ENCODE results near the gene RICTOR.

The RICTOR gene

DNA sequence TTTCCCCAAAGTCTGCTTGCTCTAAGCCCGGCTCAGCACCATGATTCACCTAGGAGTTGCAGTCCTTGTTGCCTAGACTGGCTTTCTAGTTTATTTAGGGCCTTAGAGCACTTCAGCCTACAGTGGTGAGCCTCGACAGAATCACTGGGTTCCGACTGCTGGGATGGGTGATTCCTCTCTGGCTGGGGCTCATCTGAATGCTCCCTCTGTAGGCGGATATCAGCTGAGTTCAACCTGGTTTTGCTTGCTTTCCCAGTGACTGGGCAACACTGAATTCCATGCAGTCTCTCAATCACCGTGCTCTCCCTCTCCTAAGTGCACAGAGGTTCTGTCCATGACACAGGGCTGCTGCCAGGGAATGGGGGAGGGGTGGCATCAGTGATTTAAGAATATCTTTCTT, 174.3 kb downstream of the RICTOR start:
- Histone ChIP-seq H3K27ac (no peak overlapping the region), H3K9me3 (no peaks in the 10 kb centered on the region), H3K4me3 (ENCODE audit: low read depth in 1 of 2, low read length in 1 of 2) (no peak overlapping the region), H3K36me3 (no peaks in the 10 kb centered on the region), H3K27me3 (no peaks in the 10 kb centered on the region), H3K4me1 (ENCODE audit: control insufficient read depth in 1 of 2, insufficient read depth in 1 of 2, low read depth in 1 of 2, low read length in 1 of 2) (no peaks in the 10 kb centered on the region)
- TF ChIP-seq, protein P1, sequence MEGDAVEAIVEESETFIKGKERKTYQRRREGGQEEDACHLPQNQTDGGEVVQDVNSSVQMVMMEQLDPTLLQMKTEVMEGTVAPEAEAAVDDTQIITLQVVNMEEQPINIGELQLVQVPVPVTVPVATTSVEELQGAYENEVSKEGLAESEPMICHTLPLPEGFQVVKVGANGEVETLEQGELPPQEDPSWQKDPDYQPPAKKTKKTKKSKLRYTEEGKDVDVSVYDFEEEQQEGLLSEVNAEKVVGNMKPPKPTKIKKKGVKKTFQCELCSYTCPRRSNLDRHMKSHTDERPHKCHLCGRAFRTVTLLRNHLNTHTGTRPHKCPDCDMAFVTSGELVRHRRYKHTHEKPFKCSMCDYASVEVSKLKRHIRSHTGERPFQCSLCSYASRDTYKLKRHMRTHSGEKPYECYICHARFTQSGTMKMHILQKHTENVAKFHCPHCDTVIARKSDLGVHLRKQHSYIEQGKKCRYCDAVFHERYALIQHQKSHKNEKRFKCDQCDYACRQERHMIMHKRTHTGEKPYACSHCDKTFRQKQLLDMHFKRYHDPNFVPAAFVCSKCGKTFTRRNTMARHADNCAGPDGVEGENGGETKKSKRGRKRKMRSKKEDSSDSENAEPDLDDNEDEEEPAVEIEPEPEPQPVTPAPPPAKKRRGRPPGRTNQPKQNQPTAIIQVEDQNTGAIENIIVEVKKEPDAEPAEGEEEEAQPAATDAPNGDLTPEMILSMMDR (IDR thresholded peaks at IDR 0.05) = no peak

DNA sequence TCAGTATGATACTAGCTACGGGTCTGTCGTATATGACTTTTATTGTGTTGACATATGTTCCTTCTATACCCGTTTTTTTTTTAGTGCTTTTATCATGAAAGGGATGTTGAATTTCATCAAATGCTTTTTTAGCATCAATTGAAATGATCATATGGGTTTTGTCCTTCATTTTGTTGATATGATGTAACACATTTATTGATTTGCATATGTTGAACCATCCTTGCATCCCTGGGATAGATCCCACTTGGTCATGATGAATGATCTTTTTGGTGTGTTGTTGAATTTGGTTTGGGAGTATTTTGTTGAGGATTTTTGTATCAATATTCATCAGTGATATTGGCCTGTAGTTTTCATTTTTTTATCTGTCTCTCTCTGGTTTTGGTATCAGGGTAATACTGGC, 177.4 kb downstream of the RICTOR start:
- Histone ChIP-seq H3K36me3 (no peaks in the 10 kb centered on the region), H3K4me3 (ENCODE audit: low read depth in 1 of 2, low read length in 1 of 2) (no peak overlapping the region), H3K27me3 (no peaks in the 10 kb centered on the region), H3K9me3 (no peaks in the 10 kb centered on the region), H3K27ac (no peak overlapping the region), H3K4me1 (ENCODE audit: control insufficient read depth in 1 of 2, insufficient read depth in 1 of 2, low read depth in 1 of 2, low read length in 1 of 2) (no peaks in the 10 kb centered on the region)
- TF ChIP-seq, protein P1 (IDR thresholded peaks at IDR 0.05) = no peak

DNA sequence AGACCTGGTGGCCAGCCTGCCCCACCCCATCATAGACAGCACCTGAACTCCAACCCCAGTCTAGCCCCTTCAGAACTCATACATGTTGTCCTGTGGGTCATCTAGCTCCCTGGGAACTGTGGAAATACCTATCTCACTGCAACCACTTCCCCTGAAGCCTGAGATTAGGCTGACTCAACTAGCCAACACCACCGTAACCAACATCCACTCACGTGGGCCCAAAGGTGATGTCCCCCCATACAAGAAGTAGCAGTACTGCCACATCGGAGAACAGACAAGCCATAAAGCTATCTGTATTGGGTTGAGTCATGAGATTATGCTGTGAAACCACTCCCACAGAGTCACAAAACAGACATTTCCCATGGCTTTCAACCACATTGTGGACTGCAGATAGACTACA, 181.8 kb downstream of the RICTOR start:
- Histone ChIP-seq H3K36me3 (no peaks in the 10 kb centered on the region), H3K4me1 (ENCODE audit: control insufficient read depth in 1 of 2, insufficient read depth in 1 of 2, low read depth in 1 of 2, low read length in 1 of 2) (no peaks in the 10 kb centered on the region), H3K9me3 (no peaks in the 10 kb centered on the region), H3K27ac (no peak overlapping the region), H3K27me3 (peaks cover 13% of the 10 kb centered on the region), H3K4me3 (ENCODE audit: low read depth in 1 of 2, low read length in 1 of 2) (no peak overlapping the region)
- TF ChIP-seq, protein P1 (IDR thresholded peaks at IDR 0.05) = no peak

DNA sequence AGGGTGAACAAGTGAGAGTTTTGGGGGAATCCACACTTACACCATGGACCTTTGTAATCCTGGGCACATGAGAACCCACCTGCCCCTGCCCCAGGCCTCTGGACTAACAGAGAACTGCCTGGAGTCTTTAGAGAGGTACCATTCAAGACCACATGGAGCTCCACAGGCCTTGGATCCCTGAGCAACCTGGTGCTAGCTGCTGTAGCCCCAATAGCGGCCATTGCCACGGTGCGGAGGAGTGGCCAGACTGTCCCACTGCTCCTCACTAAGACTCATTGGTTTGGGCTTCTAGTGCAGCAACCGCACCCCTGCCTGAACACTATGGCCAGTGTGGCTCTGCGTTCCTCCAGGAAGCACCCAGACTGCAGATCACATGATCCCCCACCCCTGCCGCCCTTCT, 182.6 kb downstream of the RICTOR start:
- H3K27ac ChIP-seq = no peak overlapping the region
- TF ChIP-seq, protein P1 (IDR thresholded peaks at IDR 0.05) = no peak

DNA sequence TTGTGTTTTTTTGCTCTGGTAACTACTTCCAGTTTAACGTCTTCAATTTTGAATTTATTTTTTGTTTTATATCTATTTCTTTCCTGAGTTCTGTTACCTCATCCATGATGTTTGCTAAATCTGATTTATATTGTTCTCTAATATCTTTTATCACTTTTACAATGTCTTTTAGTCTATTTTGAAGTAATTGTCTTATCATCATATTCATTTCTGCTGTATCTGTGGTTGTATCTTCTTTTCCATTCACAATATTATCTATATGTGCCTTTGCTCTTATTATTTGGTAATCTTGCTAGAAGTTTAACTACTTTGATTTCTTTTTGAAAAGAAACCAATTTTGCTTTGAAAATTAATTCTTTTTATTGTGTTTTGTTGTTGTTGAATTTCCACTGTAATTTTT, 184.8 kb downstream of the RICTOR start:
- Histone ChIP-seq H3K9me3 (no peaks in the 10 kb centered on the region), H3K27me3 (peaks cover 17% of the 10 kb centered on the region), H3K4me3 (ENCODE audit: low read depth in 1 of 2, low read length in 1 of 2) (no peak overlapping the region), H3K27ac (no peak overlapping the region), H3K4me1 (ENCODE audit: control insufficient read depth in 1 of 2, insufficient read depth in 1 of 2, low read depth in 1 of 2, low read length in 1 of 2) (no peaks in the 10 kb centered on the region), H3K36me3 (no peaks in the 10 kb centered on the region)
- TF ChIP-seq, protein P1 (IDR thresholded peaks at IDR 0.05) = no peak

More for the DNA sequence above, 182.6 kb downstream of the RICTOR start:
- no peaks in the 10 kb centered on the region for H3K9me3 ChIP-seq
- no peaks in the 10 kb centered on the region for H3K36me3 ChIP-seq
- H3K4me3 ChIP-seq (ENCODE audit: low read depth in 1 of 2, low read length in 1 of 2) = no peak overlapping the region
- no peaks in the 10 kb centered on the region for H3K4me1 ChIP-seq (ENCODE audit: control insufficient read depth in 1 of 2, insufficient read depth in 1 of 2, low read depth in 1 of 2, low read length in 1 of 2)
- H3K27me3 ChIP-seq = peaks cover 17% of the 10 kb centered on the region

DNA sequence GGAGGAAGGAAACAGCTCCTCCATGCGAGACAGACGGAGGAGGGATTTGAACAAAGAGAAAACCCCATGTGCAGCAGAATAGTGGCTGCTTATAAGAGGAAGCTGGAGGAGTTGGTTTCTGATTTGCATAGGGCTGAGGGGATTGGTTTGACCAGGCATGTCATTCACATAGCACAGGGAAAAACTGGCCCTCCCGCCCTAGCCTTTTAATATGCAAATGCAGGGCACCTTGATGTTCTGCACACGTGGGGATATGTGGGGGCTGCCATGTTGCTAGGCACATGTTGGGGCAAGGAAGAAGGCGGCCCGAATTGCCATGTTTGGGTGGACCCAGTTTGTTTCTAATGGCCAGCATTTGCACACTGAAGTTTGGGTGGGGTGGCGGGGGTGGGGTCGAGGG, 186.2 kb downstream of the RICTOR start:
- Histone ChIP-seq H3K9me3 (no peaks in the 10 kb centered on the region), H3K4me1 (ENCODE audit: control insufficient read depth in 1 of 2, insufficient read depth in 1 of 2, low read depth in 1 of 2, low read length in 1 of 2) (no peaks in the 10 kb centered on the region), H3K36me3 (no peaks in the 10 kb centered on the region), H3K4me3 (ENCODE audit: low read depth in 1 of 2, low read length in 1 of 2) (no peak overlapping the region), H3K27me3 (peaks cover 17% of the 10 kb centered on the region), H3K27ac (no peak overlapping the region)
- TF ChIP-seq, protein P1 (IDR thresholded peaks at IDR 0.05) = no peak
